Measurements from ENCODE around the gene CD200.

DNA sequence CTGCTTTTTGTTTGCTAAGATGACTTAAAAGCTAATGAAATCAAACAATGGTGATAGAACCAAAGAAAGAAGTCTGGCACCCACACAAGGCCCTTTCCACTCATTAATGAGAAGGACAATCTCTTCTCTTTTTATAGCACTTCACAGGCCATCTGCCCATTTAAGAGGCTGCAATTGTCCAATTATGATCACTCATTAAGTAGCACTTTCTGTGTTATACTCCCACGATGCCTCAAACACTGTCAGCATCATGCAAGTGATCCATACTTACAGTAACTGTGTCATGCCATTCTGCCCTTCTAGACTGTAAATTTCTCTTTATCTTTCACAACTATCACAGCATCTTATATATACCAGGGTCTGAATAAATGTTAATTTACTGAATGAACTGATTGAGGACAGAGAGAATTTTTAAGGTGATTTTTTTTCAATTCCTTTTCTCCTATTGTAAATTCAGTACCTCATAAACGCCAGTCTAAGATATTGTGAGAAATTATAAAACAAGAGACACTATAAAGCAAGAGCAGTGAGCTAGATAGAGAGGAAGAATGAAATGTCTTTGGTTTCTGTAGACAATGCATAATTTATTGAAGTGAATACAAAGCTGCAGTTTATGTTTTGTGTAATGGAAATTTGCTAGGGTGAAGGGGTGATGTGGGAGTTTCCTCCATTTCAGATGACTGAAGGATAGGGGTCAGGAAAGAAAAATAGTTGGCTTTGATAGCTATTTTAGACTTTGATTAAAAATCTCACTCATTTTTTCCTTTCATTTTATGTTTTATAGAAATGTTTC lies 17.3 kb downstream of the CD200 start:
- no peak for TF ChIP-seq POLR2AphosphoS5 (IDR thresholded peaks at IDR 0.05; ENCODE audit: low read depth)
- TF ChIP-seq, protein P1, sequence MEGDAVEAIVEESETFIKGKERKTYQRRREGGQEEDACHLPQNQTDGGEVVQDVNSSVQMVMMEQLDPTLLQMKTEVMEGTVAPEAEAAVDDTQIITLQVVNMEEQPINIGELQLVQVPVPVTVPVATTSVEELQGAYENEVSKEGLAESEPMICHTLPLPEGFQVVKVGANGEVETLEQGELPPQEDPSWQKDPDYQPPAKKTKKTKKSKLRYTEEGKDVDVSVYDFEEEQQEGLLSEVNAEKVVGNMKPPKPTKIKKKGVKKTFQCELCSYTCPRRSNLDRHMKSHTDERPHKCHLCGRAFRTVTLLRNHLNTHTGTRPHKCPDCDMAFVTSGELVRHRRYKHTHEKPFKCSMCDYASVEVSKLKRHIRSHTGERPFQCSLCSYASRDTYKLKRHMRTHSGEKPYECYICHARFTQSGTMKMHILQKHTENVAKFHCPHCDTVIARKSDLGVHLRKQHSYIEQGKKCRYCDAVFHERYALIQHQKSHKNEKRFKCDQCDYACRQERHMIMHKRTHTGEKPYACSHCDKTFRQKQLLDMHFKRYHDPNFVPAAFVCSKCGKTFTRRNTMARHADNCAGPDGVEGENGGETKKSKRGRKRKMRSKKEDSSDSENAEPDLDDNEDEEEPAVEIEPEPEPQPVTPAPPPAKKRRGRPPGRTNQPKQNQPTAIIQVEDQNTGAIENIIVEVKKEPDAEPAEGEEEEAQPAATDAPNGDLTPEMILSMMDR (conservative IDR thresholded peaks at IDR 0.05; ENCODE audit: low read depth in 2 of 2), result no peak
- no peak for TF ChIP-seq ZNF331 (CRISPR knock-in tag; IDR thresholded peaks at IDR 0.05; ENCODE audit: low read depth)
- no peak for TF ChIP-seq JUNB (IDR thresholded peaks at IDR 0.05; ENCODE audit: unreplicated experiment)
- TF ChIP-seq, protein P2, sequence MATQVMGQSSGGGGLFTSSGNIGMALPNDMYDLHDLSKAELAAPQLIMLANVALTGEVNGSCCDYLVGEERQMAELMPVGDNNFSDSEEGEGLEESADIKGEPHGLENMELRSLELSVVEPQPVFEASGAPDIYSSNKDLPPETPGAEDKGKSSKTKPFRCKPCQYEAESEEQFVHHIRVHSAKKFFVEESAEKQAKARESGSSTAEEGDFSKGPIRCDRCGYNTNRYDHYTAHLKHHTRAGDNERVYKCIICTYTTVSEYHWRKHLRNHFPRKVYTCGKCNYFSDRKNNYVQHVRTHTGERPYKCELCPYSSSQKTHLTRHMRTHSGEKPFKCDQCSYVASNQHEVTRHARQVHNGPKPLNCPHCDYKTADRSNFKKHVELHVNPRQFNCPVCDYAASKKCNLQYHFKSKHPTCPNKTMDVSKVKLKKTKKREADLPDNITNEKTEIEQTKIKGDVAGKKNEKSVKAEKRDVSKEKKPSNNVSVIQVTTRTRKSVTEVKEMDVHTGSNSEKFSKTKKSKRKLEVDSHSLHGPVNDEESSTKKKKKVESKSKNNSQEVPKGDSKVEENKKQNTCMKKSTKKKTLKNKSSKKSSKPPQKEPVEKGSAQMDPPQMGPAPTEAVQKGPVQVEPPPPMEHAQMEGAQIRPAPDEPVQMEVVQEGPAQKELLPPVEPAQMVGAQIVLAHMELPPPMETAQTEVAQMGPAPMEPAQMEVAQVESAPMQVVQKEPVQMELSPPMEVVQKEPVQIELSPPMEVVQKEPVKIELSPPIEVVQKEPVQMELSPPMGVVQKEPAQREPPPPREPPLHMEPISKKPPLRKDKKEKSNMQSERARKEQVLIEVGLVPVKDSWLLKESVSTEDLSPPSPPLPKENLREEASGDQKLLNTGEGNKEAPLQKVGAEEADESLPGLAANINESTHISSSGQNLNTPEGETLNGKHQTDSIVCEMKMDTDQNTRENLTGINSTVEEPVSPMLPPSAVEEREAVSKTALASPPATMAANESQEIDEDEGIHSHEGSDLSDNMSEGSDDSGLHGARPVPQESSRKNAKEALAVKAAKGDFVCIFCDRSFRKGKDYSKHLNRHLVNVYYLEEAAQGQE (IDR thresholded peaks at IDR 0.05; ENCODE audit: unreplicated experiment), result no peak
- TF ChIP-seq EZH2phosphoT487 (IDR thresholded peaks at IDR 0.05; ENCODE audit: unreplicated experiment), result no peak
- no peak for TF ChIP-seq EZH2 (IDR thresholded peaks at IDR 0.05; ENCODE audit: low read depth, unreplicated experiment)
- no peak for TF ChIP-seq CREB1 (CRISPR knock-in tag; IDR thresholded peaks at IDR 0.05; ENCODE audit: low read depth)
- TF ChIP-seq, protein P3, sequence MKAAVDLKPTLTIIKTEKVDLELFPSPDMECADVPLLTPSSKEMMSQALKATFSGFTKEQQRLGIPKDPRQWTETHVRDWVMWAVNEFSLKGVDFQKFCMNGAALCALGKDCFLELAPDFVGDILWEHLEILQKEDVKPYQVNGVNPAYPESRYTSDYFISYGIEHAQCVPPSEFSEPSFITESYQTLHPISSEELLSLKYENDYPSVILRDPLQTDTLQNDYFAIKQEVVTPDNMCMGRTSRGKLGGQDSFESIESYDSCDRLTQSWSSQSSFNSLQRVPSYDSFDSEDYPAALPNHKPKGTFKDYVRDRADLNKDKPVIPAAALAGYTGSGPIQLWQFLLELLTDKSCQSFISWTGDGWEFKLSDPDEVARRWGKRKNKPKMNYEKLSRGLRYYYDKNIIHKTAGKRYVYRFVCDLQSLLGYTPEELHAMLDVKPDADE (IDR thresholded peaks at IDR 0.05), result no peak
- no peak for TF ChIP-seq NANOG (IDR thresholded peaks at IDR 0.05; ENCODE audit: borderline replicate concordance)
- TF ChIP-seq, protein P4, sequence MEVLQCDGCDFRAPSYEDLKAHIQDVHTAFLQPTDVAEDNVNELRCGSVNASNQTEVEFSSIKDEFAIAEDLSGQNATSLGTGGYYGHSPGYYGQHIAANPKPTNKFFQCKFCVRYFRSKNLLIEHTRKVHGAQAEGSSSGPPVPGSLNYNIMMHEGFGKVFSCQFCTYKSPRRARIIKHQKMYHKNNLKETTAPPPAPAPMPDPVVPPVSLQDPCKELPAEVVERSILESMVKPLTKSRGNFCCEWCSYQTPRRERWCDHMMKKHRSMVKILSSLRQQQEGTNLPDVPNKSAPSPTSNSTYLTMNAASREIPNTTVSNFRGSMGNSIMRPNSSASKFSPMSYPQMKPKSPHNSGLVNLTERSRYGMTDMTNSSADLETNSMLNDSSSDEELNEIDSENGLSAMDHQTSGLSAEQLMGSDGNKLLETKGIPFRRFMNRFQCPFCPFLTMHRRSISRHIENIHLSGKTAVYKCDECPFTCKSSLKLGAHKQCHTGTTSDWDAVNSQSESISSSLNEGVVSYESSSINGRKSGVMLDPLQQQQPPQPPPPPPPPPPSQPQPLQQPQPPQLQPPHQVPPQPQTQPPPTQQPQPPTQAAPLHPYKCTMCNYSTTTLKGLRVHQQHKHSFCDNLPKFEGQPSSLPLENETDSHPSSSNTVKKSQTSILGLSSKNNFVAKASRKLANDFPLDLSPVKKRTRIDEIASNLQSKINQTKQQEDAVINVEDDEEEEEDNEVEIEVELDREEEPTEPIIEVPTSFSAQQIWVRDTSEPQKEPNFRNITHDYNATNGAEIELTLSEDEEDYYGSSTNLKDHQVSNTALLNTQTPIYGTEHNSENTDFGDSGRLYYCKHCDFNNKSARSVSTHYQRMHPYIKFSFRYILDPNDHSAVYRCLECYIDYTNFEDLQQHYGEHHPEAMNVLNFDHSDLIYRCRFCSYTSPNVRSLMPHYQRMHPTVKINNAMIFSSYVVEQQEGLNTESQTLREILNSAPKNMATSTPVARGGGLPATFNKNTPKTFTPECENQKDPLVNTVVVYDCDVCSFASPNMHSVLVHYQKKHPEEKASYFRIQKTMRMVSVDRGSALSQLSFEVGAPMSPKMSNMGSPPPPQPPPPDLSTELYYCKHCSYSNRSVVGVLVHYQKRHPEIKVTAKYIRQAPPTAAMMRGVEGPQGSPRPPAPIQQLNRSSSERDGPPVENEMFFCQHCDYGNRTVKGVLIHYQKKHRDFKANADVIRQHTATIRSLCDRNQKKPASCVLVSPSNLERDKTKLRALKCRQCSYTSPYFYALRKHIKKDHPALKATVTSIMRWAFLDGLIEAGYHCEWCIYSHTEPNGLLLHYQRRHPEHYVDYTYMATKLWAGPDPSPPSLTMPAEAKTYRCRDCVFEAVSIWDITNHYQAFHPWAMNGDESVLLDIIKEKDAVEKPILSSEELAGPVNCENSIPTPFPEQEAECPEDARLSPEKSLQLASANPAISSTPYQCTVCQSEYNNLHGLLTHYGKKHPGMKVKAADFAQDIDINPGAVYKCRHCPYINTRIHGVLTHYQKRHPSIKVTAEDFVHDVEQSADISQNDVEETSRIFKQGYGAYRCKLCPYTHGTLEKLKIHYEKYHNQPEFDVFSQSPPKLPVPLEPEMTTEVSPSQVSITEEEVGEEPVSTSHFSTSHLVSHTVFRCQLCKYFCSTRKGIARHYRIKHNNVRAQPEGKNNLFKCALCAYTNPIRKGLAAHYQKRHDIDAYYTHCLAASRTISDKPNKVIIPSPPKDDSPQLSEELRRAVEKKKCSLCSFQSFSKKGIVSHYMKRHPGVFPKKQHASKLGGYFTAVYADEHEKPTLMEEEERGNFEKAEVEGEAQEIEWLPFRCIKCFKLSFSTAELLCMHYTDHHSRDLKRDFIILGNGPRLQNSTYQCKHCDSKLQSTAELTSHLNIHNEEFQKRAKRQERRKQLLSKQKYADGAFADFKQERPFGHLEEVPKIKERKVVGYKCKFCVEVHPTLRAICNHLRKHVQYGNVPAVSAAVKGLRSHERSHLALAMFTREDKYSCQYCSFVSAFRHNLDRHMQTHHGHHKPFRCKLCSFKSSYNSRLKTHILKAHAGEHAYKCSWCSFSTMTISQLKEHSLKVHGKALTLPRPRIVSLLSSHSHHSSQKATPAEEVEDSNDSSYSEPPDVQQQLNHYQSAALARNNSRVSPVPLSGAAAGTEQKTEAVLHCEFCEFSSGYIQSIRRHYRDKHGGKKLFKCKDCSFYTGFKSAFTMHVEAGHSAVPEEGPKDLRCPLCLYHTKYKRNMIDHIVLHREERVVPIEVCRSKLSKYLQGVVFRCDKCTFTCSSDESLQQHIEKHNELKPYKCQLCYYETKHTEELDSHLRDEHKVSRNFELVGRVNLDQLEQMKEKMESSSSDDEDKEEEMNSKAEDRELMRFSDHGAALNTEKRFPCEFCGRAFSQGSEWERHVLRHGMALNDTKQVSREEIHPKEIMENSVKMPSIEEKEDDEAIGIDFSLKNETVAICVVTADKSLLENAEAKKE (CRISPR knock-in tag; IDR thresholded peaks at IDR 0.05), result no peak
- no peak for TF ChIP-seq STAT1 (IDR thresholded peaks at IDR 0.05; ENCODE audit: unreplicated experiment)
